Measurements from ENCODE around the gene KCNIP1. TPM values are rescaled to one million over a fixed set of nuclear protein-coding genes. Genes with fewer than 3 reads are reported as not detected.
"Not testable (repeated sequence)": the region's sequence is repeated elsewhere in the genome, so short reads cannot be mapped to it uniquely, and the experiment has no call there.

Gene KCNIP1
- total RNA-seq, 1 donor from 2014 or later: 2.1 TPM

DNA sequence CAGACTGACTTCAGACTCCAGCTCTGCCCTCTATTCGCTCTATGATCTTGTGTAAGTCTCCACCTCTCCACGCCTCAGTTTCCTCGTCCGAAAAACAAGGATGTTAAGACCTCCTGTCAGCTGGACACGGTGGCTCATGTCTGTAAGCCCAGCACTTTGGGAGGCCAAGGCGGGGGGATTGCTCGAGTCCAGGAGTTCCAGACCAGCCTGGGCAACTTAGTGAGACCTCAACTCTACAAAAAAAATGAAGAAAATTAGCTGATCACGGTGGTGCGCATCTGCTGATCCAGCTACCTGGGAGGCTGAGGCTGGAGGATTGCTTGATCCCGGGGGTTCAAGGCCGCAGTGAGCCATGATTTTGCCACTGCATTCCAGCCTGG lies 243.1 kb downstream of the KCNIP1 start:
- ATAC-seq (no peak), DNase-seq (ENCODE audit: low spot score) (no peak)
- intact Hi-C loops (cut with DNase I): loop anchor here (5.0 kb wide), 1 partner anchor 45 kb away; no protein-coding TSS in a partner anchor

GRCh38 chr5:170747357-170747756 lies 243.5 kb downstream of the KCNIP1 start:
- DNase-seq (ENCODE audit: low spot score): no peak
- no peak for ATAC-seq
- intact Hi-C loops (cut with DNase I): loop anchor here (5.0 kb wide), 1 partner anchor 45 kb away; no protein-coding TSS in a partner anchor

GRCh38 chr5:170747851-170748250 lies 244.0 kb downstream of the KCNIP1 start:
- DNase-seq (ENCODE audit: low spot score) (no peak), ATAC-seq (no peak)
- intact Hi-C loops (cut with DNase I): loop anchor here (5.0 kb wide), 1 partner anchor 44 kb away; no protein-coding TSS in a partner anchor

GRCh38 chr5:170748951-170749471 lies 245.2 kb downstream of the KCNIP1 start:
- ATAC-seq: no peak
- intact Hi-C loops (cut with DNase I): loop anchor here (5.0 kb wide), 1 partner anchor 43 kb away; no protein-coding TSS in a partner anchor
- no peak for DNase-seq (ENCODE audit: low spot score)

DNA sequence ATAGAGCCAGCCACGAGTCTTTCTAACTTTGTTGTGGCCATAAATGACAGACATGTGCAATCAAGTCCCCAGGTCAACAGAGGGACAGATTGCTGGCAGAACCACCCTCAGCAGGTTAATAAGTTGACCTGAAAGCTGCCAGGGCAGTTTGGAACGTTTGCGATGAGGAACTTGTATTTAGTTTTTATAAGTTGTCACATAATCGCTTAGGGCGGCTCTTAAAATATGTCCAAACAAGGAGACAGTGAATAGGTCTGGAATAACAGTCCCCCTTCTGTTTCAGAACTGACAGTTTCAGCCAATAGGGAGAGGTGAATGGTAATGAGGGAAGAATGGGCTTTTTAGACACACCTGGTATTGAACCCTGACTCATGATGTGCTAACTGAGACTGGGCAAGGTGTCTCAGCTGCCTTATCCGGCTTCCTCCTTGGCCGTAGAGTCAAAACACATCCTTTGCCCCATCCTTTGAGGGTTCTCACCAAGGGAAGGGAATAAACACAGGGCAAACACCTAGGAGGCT lies 246.2 kb downstream of the KCNIP1 start:
- DNase-seq (ENCODE audit: low spot score): no peak
- intact Hi-C loops (cut with DNase I): loop anchor here (5.0 kb wide), 1 partner anchor 42 kb away; no protein-coding TSS in a partner anchor
- ATAC-seq: no peak

DNA sequence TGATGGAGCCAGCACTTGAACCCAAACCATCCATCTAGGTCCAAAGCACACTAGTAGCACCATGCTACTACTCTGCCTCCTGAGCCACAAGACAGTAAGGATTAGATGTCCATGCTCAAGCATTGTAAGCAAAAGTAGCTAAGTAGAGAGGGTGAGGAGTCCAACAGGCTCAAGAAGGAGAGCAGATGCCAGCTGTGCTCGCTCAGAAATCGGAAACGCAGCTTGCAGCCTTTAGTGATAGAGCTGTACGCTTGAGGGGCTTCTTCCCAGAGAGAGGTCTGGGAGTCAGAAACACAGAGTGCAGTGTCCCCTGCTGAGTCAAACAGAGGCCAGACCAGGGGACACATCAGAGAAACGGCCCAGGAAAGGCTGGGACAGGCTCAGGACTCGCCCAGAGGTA lies 247.0 kb downstream of the KCNIP1 start:
- intact Hi-C loops (cut with DNase I): no loop called here
- ATAC-seq (no peak), DNase-seq (ENCODE audit: low spot score) (no peak)

DNA sequence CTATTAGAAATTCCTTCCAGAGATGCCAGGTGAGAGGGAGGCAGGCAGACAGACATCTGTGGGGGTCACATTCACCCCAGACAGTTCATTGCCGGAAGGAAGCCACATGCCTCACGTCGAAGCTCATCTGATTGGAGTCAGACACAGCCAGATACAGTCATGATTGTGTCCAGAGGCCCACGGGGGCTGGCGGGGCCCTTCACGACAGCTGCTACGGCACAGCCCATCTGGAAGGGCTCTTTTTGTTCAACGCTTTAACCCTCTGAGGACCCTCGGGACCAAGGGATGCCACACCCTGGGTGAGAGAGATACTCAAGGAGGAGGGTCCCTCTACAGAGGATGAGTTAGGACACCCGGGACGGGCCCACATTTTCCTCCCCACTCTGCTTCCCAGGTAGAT lies 247.8 kb downstream of the KCNIP1 start:
- intact Hi-C loops (cut with DNase I): no loop called here

GRCh38 chr5:170752257-170753215 lies 248.7 kb downstream of the KCNIP1 start:
- ATAC-seq: peak; percentile 27
- intact Hi-C loops (cut with DNase I): no loop called here
- DNase-seq (ENCODE audit: low spot score): no peak

More for the DNA sequence above, 247.8 kb downstream of the KCNIP1 start:
- DNase-seq (ENCODE audit: low spot score) (no peak), ATAC-seq (no peak)

DNA sequence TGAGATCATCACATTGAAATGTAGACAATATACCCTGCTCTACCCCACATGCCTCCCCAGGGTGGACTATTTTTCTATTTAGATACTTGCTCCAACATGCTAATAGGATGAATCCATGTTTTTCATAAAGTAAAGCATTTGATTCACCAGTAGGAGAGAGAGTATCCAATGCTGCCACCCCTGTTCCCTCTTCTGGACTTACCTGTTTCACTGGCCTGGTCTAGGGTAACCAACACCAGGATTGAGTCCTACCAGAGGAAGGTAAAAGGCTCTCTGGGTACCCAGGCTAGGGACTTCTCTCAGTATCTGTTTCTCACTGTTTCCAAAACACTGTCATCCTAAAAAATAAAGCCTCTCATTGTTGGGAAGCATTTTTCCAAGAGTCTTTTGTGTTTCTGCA lies 249.5 kb downstream of the KCNIP1 start:
- intact Hi-C loops (cut with DNase I): no loop called here
- DNase-seq (ENCODE audit: low spot score) (no peak), ATAC-seq (no peak)

DNA sequence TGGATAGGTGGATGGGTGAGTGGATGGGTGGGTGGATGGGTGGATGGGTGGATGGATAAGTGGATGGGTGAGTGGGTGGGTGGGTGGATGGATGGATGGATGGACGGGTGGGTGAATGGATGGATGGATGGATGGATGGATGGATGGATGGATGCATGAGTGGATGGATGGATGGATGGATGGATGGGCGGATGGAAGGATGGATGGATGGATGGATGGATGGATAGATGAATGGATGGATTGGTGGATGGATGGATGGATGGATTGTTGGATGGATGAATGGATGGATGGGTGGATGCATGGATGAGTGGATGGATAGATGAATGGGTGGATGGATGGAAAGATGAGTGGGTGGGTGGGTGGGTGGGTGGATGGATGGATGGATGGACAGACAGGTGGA lies 250.7 kb downstream of the KCNIP1 start:
- DNase-seq (ENCODE audit: low spot score); ATAC-seq; intact Hi-C loops (cut with DNase I): not testable (repeated sequence)

DNA sequence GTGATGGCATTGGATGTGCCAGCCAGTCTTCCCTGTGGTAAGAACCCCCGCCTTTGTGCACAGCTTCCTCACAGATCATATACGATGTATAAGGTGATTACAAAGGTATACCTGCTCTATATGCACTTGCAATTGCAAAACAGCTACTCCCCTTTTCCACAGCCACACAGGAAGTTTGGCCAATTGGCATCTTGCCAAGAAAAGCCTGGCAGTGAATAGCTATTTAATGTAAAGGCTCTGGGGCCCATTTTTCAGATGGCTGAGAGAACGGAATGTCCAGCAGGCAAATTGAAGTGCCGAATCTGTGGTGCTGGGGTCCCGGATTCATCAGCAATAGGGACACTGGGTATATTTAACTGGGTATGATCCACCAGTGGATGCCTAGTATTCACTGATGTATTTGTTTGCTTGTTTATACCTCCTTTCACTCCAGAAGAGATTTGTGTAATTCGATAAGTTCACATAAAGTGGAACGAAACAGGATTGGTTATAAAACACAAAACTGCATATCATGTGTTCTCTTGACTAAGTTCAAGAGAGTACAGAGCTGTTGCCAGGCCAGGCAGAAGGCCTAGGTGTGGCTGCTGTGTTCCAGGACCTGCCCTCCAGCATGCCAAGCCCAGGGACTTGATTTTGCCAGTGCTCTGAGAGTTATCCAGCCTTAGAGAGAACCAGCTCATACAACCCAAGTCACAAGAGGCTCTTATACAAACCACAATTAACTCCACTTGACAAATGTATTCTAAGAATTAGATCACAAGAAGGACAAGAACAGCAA lies 252.0 kb downstream of the KCNIP1 start:
- no peak for DNase-seq (ENCODE audit: low spot score)
- ATAC-seq: peak; percentile 67
- intact Hi-C loops (cut with DNase I): no loop called here

DNA sequence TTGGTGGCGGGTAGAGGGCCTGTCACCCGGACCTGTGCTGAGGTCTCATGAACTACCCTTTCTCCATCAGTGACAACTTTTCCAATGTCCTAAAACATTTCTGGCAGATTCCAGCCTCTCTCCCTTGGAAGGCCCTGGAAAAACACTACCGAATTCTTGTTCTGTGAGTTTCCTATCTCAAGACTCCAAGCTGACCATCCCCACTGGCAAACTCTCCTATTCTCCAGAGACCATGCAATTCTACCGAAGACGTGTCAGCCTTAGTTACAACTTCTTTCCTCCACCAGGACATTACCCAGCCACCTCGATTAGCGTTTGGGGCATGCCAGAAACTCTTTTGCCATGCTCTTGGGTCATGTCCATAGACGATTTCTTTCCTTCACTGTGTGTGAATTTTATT lies 252.9 kb downstream of the KCNIP1 start:
- intact Hi-C loops (cut with DNase I): no loop called here
- ATAC-seq: peak; percentile 28
- no peak for DNase-seq (ENCODE audit: low spot score)

- intact Hi-C loops (cut with DNase I): no loop called here
- peak; percentile 73 for ATAC-seq
Measured at GRCh38 chr5:170757182-170757601, 253.4 kb downstream of the KCNIP1 start.

DNA sequence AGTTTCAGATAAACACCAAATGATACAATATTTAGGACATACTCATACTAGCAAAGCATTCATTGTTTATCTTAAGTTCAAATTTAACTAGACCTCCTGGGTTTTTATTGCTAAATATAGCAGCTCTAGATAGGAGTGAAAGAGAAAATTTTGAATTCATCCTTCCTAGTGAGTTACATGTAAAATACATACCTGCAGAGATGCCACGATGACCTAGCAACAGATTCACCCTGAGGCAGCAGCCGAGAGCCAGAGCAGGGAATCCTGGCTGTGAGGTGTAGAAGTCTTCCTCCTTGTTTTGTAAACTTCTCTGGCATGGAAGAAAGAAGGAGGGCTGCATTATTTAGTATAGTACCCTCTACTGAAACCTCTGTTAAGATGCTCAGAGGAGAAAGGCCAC lies 253.8 kb downstream of the KCNIP1 start:
- intact Hi-C loops (cut with DNase I): no loop called here
- ATAC-seq (no peak), DNase-seq (ENCODE audit: low spot score) (no peak)

More at GRCh38 chr5:170757182-170757601, 253.4 kb downstream of the KCNIP1 start:
- DNase-seq (ENCODE audit: low spot score): no peak

DNA sequence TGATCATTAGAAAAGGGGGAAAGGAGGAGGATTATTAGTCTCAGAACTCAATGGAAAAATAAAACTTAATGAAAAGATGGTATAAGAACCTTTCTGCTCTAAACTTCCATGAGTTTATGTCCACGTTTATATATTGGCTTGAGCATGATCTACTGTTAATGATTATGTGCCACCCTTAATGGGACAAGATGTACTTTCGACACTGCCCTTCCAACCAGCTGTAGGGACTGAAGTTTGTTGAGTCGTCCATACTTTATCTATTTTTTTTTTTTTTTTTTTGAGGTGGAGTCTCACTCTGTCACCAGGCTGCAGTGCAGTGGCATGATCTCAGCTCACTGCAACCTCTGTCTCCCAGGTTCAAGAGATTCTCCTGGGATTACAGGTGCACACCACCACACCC lies 254.7 kb downstream of the KCNIP1 start:
- DNase-seq (ENCODE audit: low spot score): no peak
- no peak for ATAC-seq
- intact Hi-C loops (cut with DNase I): no loop called here

DNA sequence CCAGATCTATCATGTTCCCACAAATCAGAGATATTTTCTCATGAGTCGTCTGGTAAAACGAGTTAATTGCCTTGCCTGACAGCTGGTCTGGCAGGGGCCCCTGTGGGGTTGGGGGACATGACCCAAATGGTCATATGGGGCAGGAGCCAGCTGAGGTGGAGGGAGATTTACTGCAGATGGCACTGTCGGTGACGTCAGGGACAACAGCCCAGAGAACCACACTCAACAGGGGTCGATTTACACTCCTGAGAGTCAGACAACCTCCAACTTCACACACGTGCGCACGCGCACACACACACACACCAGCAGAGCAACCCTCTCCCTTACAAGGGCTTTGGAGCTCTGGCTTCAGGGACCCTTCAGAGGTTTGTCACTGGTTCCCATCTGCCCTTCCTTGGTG lies 256.3 kb downstream of the KCNIP1 start:
- DNase-seq (ENCODE audit: low spot score) (no peak), ATAC-seq (no peak)
- intact Hi-C loops (cut with DNase I): no loop called here

- DNase-seq (ENCODE audit: low spot score) (no peak), ATAC-seq (no peak)
- intact Hi-C loops (cut with DNase I): no loop called here
Measured at GRCh38 chr5:170761048-170761707, 257.4 kb downstream of the KCNIP1 start.

DNA sequence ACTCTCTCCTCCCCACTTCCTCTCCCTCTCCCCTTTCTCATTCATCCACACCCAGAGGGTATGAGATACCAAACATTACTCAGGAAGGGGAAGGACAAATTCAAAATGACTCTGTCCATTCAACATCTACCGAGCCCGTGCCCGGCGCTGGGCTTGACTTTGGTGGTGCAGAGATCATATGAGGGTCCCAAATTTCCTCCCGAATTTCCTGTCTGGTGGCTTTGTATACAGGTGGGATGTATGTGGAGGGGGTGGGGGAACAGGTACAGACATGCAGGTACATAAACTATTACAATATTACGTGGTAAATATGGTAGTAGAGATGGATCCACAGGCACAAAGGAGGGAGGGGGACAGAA lies 257.9 kb downstream of the KCNIP1 start:
- intact Hi-C loops (cut with DNase I): no loop called here
- DNase-seq (ENCODE audit: low spot score) (no peak), ATAC-seq (no peak)

DNA sequence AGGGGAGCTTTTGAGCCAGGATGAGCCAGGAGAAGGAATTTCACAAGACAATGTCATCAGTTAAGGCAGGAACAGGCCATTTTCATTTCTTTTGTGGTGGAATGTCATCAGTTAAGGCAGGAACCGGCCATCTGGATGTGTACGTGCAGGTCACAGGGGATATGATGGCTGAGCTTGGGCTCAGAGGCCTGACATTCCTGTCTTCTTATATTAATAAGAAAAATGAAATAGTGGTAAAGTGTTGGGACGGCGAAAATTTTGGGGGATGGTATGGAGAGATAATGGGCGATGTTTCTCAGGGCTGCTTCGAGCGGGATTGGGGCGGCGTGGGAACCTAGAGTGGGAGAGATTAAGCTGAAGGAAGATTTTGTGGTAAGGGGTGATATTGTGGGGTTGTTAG lies 258.5 kb downstream of the KCNIP1 start:
- ATAC-seq; DNase-seq (ENCODE audit: low spot score); intact Hi-C loops (cut with DNase I): not testable (repeated sequence)

Measured in sciatic nerve (tissue), 2 donors.